ENCODE measurements around the gene WNT7B.

GRCh38 chr22:45960477-45961386, 16.2 kb downstream of the WNT7B start:
- TF ChIP-seq POLR2AphosphoS5 (IDR thresholded peaks at IDR 0.05; ENCODE audit: low read depth) = no peak
- TF ChIP-seq, protein P1, sequence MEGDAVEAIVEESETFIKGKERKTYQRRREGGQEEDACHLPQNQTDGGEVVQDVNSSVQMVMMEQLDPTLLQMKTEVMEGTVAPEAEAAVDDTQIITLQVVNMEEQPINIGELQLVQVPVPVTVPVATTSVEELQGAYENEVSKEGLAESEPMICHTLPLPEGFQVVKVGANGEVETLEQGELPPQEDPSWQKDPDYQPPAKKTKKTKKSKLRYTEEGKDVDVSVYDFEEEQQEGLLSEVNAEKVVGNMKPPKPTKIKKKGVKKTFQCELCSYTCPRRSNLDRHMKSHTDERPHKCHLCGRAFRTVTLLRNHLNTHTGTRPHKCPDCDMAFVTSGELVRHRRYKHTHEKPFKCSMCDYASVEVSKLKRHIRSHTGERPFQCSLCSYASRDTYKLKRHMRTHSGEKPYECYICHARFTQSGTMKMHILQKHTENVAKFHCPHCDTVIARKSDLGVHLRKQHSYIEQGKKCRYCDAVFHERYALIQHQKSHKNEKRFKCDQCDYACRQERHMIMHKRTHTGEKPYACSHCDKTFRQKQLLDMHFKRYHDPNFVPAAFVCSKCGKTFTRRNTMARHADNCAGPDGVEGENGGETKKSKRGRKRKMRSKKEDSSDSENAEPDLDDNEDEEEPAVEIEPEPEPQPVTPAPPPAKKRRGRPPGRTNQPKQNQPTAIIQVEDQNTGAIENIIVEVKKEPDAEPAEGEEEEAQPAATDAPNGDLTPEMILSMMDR (conservative IDR thresholded peaks at IDR 0.05; ENCODE audit: low read depth in 2 of 2) = no peak
- no peak for TF ChIP-seq EZH2 (IDR thresholded peaks at IDR 0.05; ENCODE audit: low read depth, unreplicated experiment)
- TF ChIP-seq EZH2phosphoT487 (IDR thresholded peaks at IDR 0.05; ENCODE audit: unreplicated experiment) = no peak
- no peak for TF ChIP-seq REST (IDR thresholded peaks at IDR 0.05; ENCODE audit: unreplicated experiment)
- TF ChIP-seq CREB1 (CRISPR knock-in tag; IDR thresholded peaks at IDR 0.05; ENCODE audit: low read depth) = no peak
- no peak for TF ChIP-seq ZNF114 (CRISPR knock-in tag; IDR thresholded peaks at IDR 0.05)

All from GM23338 (cell line).